ENCODE results near the gene PBX4. TPM values are rescaled to one million over a fixed set of nuclear protein-coding genes. Genes with fewer than 3 reads are reported as not detected.
A peak's percentile ranks its signal among the peaks of the same experiment; 100 is the strongest.

PBX4 gene
- total and polyA plus RNA-seq, 2 donors (not counting 1 experiment from before 2014, with no cell fraction given): 11.7 TPM

DNA sequence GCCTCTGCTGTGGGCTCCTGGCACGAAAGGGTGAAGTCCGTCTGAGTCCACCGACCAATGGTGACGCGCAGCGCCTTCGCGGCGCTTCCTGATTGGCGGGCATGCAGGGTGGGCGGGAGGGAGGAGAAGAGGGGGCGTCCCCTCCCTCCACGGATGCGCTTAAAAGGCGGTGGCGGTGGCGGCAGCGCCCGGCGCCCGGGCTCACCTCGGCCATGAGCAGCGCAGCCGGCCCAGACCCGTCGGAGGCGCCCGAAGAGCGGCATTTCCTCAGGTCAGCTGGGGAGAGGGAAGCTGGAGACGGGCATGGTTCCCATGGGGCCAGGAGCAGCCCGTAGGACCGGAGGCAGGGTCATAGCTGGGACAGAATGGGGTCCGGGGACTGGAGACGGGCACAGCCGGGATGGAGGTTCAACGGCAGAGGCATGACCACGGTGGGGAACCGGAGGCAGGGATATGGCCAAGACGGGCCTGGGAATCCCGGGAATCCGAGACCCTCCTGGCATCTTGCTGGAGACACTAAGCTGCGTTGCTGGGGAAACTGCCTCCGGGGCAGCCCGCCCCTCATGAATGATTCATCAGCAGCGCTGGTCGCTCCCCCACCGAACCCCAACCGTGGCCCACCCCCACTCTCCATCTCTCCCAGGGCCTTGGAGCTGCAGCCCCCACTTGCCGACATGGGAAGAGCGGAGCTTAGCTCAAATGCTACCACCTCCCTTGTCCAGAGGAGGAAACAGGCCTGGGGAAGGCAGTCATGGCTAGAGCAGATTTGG is 89.6 kb downstream of the PBX4 start, which contains the start of gene YJEFN3:
TSS of gene YJEFN3 (plus strand) at position 191 of the 770 bp plus-strand sequence. CDS start at position 213, 22 bp downstream.
- Histone ChIP-seq H3K36me3 (replicated peaks in 1 of 2; ENCODE audit: control extremely low read depth in 1 of 2, control insufficient read depth in 1 of 2, extremely low read depth in 1 of 2, insufficient read depth in 2 of 2, low read length in 1 of 2) (peaks cover 0 to 29% of the 10 kb centered on the region in 2 experiments), H3K9ac (ENCODE audit: low read length) (no peak within 1 kb of the TSS), H2AFZ (ENCODE audit: insufficient read depth, low read depth, low read length, poor library complexity, severe bottlenecking) (no peak within 1 kb of the TSS), H3K9me3 (ENCODE audit: control extremely low read depth in 1 of 3, control insufficient read depth in 2 of 3, insufficient read depth in 1 of 3, low read length in 2 of 3) (peaks cover 0 to 3% (median 0%) of the 10 kb centered on the region in 3 donors), H3K27me3 (replicated peaks in 1 of 4; ENCODE audit: control extremely low read depth in 1 of 4, control insufficient read depth in 3 of 4, insufficient read depth in 4 of 4, low read length in 3 of 4) (no peaks in the 10 kb centered on the region), H3K27ac (ENCODE audit: low read length in 2 of 2) (no peak within 1 kb of the TSS), H3K4me3 (ENCODE audit: control extremely low read depth in 1 of 5, extremely low read depth in 1 of 5, insufficient read depth in 1 of 5, low read depth in 2 of 5, low read length in 4 of 5) (no peak within 1 kb of the TSS), H3K4me2 (replicated peaks; ENCODE audit: low read depth, low read length, poor library complexity, severe bottlenecking) (no peak within 1 kb of the TSS), H3K4me1 (ENCODE audit: control insufficient read depth in 2 of 2, insufficient read depth in 2 of 2, low read length in 2 of 2) (peaks cover 15 to 41% of the 10 kb centered on the region in 2 donors), H3K79me2 (ENCODE audit: control insufficient read depth, insufficient read depth, low read length) (peaks cover 31% of the 10 kb centered on the region), H4K20me1 (ENCODE audit: control insufficient read depth, insufficient read depth, low read length, poor library complexity, severe bottlenecking) (peaks cover 34% of the 10 kb centered on the region)
- POLR2A ChIA-PET: interaction anchor here (1.1 kb wide), 2 partner anchors 100 to 115 kb away, joined by 3 to 13 read pairs; partner anchors contain the start of gene GMIP
- Mint-ChIP-seq H3K4me1 (peaks cover 23% of the 10 kb centered on the region), H3K27me3 (no peaks in the 10 kb centered on the region), H3K27ac (peak within 1 kb of the TSS; percentile 59), H3K9me3 (ENCODE audit: insufficient read depth) (no peaks in the 10 kb centered on the region), H3K4me3 (no peak within 1 kb of the TSS)
- no peak for ATAC-seq (ENCODE audit: low read depth)
- TF ChIP-seq, protein P1, sequence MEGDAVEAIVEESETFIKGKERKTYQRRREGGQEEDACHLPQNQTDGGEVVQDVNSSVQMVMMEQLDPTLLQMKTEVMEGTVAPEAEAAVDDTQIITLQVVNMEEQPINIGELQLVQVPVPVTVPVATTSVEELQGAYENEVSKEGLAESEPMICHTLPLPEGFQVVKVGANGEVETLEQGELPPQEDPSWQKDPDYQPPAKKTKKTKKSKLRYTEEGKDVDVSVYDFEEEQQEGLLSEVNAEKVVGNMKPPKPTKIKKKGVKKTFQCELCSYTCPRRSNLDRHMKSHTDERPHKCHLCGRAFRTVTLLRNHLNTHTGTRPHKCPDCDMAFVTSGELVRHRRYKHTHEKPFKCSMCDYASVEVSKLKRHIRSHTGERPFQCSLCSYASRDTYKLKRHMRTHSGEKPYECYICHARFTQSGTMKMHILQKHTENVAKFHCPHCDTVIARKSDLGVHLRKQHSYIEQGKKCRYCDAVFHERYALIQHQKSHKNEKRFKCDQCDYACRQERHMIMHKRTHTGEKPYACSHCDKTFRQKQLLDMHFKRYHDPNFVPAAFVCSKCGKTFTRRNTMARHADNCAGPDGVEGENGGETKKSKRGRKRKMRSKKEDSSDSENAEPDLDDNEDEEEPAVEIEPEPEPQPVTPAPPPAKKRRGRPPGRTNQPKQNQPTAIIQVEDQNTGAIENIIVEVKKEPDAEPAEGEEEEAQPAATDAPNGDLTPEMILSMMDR (IDR thresholded peaks at IDR 0.05): no peak
- no peak for TF ChIP-seq EZH2 (IDR thresholded peaks at IDR 0.05; ENCODE audit: borderline replicate concordance, insufficient read depth, low read depth, low read length, poor library complexity, severe bottlenecking)
- no peak for DNase-seq
- CTCF ChIA-PET: interaction anchor here (4.8 to 7.5 kb wide), 2 partner anchors 116 to 430 kb away, joined by 49 to 88 read pairs; partner anchors contain the start of gene GMIP
- intact Hi-C loops (cut with micrococcal nuclease): no loop called here
- 95% methylated on average over 40 of the region's 50 CpGs for WGBS (ENCODE audit: insufficient coverage)
